GM12864 (cell line): Measurements from ENCODE around the gene PDK4.

ENCODE experiments used
- DNase-seq: peaks from one replicate; pipeline ENCODE4 v3.0.0-alpha.2; 2011; ENCODE audit warnings: low read depth
- H3K4me3 ChIP-seq: 2 replicates; pipeline ENCODE4 v1.5.1; 2011; ENCODE audit warnings: mild to moderate bottlenecking, low read depth, low read length, control low read depth
- TF ChIP-seq, protein P1 (sequence below): IDR thresholded peaks from 2 replicates; pipeline ENCODE4 v1.5.1; 2011; ENCODE audit warnings: low read depth, mild to moderate bottlenecking, moderate library complexity, low read length, control low read depth, inconsistent platforms; ENCODE audit errors: missing control alignments

The PDK4 gene

DNA sequence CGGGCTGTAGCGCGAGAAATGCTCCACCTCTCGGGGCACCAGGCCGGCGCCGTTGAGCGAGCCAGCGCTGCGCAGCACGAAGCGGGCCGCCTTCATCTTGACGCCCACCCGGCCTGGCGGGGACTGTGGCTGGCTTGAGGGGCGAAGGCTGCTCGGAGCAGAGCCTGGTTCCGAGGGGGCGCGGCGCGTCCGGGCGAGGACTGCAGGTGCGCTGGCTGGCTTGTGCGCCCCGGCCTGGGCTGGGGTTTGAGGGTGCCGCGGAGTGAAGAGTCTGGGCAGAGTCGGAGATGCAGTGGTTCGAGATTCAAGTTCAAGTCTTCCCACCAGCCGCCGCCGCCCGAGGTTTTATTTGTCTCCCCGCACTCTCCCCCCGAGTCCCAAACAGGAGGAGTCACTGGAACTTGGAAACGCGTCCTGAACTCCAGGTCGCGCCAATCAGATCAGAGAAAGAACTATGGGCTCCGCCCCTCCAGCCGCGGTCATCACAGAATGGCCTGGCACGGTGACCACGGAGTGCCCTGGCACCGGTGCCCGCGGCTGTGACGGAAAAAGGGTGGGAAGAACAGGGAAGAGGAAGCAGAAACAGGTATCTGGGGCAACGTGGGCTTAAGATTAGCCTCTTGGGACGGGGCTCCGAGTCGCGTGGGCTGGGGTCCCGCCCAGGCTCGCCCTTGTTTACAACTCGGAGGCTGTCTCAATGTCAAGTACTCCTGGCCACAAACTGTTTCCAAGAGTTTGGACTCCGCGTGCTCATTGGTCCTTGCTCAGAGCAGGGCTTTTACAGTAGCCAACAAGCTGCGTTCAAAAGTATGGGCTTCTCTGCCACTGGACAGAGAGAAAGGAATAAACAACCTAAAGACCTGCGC is at the start of gene PDK4:
Gene PDK4, minus strand, starts transcription at position 319 of the 866 bp plus-strand sequence. Its CDS starts 223 bp downstream, at position 96.
- H3K4me3 ChIP-seq: no peak within 1 kb of the TSS
- TF ChIP-seq, protein P1, sequence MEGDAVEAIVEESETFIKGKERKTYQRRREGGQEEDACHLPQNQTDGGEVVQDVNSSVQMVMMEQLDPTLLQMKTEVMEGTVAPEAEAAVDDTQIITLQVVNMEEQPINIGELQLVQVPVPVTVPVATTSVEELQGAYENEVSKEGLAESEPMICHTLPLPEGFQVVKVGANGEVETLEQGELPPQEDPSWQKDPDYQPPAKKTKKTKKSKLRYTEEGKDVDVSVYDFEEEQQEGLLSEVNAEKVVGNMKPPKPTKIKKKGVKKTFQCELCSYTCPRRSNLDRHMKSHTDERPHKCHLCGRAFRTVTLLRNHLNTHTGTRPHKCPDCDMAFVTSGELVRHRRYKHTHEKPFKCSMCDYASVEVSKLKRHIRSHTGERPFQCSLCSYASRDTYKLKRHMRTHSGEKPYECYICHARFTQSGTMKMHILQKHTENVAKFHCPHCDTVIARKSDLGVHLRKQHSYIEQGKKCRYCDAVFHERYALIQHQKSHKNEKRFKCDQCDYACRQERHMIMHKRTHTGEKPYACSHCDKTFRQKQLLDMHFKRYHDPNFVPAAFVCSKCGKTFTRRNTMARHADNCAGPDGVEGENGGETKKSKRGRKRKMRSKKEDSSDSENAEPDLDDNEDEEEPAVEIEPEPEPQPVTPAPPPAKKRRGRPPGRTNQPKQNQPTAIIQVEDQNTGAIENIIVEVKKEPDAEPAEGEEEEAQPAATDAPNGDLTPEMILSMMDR: no peak
- no peak for DNase-seq

DNA sequence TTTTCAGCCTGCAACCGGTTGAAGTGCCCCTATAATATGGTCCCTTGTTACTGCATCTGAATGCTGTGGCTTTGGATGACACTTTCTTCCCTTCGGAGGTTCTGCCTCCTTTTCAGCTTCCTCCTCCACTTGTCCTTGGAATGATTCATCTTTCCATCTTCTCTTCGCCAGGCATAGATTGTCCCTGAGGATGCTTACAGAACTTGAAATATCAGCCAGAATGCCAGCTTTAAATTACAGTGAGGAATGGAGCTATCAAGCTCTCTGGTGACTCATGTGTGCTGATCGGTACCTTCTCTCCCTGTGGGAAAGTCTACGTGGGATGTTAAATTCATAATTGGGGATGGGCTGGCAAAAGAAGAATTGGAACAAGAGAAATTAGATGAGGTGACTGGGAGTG is 45.9 kb upstream of the PDK4 start:
- DNase-seq: no peak
- TF ChIP-seq, protein P1: no peak
- no peak overlapping the region for H3K4me3 ChIP-seq

DNA sequence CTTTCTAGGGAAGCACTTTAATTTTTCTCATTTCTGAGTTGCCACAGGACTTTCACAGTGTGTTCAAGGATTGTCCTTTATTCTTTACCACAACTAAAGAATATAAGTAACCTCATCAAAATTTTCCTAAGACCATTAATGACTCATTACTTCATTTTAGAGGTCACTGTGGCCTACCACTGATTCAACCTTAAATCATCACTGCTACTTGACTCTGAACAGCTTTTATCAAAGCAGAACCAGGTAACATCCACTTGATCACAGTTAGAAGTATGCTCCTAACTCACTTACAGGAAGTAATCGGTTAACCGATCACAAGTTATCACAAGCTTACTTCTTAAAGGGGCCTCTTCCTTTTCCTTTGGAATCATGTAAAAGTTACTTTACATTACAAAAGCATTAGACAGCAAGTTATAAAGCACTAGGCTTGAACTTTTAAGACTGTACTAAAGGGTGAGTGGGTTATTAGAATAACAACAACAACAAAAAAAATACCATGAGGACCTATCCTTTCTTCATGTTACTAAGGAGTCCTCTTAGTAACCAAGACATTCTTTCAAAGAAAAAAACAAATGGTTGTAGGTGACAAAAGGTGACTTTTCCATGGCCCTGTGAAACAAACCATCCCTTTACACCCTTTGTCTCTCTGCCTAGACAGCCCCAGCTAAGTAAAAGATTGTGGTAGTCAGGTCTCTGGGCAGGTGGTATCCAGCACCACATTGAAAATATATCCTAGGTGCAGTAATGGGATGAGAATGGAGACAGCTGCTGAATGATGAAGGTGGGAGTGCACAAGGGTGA is 40.0 kb upstream of the PDK4 start:
- TF ChIP-seq, protein P1: no peak
- DNase-seq: no peak
- no peak overlapping the region for H3K4me3 ChIP-seq

DNA sequence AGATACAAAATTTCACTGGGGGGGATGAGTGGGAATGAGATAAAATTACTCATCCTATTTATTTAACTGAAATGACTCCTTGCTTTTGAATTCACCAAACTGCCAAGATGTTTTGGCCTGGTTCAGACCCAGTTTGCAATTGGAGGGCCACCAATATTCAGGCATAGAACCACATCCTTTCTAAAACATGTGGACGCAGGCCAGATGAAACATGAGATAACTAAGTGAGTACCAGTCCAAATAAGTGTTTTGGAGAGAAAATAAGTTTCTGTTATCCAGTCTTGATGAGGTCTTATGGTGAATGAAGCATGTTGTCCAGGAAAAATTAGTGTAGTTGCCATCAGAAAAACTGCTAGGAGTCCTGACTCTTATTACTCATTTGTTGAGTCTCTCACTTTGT is 36.3 kb upstream of the PDK4 start:
- H3K4me3 ChIP-seq: no peak overlapping the region
- TF ChIP-seq, protein P1: no peak
- DNase-seq: no peak

DNA sequence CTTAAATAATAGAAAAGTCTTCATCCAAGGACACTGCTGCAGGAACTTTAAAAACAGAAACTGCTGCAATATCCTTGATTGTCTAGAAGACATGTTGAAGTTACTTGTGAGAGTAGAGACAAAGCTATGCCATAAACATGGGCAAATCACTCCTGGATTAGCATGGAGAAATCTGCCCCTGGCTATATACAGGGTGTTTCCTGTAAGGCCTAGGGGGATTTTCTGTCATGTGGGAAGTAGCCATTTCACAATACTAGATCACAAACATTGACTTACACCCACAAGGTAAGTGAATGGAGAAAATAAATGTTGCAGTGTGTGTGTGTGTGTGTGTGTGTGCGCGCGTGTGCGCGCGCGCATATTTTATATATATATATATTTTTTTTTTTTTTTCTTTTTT is 35.2 kb upstream of the PDK4 start:
- no peak overlapping the region for H3K4me3 ChIP-seq
- no peak for DNase-seq
- TF ChIP-seq, protein P1: no peak

DNA sequence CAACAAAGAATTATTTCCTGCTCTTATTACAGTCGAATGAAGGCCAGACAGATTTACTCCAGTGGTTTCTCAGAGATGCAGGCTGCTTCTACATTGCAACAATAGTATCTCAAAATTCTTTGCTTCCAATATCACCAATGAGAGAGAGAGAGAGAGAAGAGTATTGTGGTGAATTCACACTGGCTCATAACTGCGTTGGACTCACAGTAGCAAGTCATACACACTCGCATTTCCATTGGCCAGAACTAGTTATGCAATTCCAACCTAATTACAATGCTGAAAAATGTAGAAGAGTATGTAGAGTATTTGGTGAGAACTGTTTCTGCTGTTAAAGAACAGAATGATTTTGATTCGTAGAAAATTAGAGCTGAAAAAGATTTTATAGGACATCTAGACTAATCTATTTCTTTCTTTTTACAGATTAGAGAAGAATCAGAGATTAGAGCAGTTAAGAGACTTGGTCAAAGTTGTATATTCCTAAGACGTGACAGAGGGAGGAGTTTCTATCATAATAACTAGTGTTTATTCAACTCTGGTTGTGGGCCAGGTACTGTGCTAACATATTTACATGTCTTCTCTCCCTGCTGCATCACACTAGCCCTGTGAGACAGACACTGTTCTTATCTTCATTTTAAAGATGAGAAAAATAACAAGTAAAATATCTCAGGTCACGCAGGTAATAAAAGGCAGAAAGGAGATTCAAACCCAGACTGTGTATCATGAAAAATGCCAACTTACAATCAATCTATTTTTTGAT is 34.6 kb upstream of the PDK4 start:
- TF ChIP-seq, protein P1: no peak
- DNase-seq: no peak
- H3K4me3 ChIP-seq: no peak overlapping the region
